Fibroblast of the aortic adventitia (primary cell): Measurements from ENCODE around the gene OBSCN. TPM values are rescaled to one million over a fixed set of nuclear protein-coding genes. Genes with fewer than 3 reads are reported as not detected.

ENCODE experiments used
- DNase-seq: peaks from one replicate; pipeline ENCODE4 v3.0.0-alpha.2; 2010; ENCODE audit warnings: low read depth
- H3K4me3 ChIP-seq: 2 replicates; pipeline ENCODE4 v1.5.1; 2011; ENCODE audit warnings: low read depth, mild to moderate bottlenecking, control low read depth, low read length, moderate library complexity
- CTCF ChIP-seq: IDR thresholded peaks from 2 replicates; pipeline ENCODE4 v1.5.1; 2011; ENCODE audit warnings: mild to moderate bottlenecking, low read length, control low read depth, inconsistent platforms; ENCODE audit not compliant: insufficient read depth
- total RNA-seq: library from RNA; depleted of rRNA; stranded (reverse); fragments of >200 nt; gene quantifications from 2 replicates; pipeline ENCODE4 v1.2.3, GENCODE V29; 2012; ENCODE audit warnings: low replicate concordance

Gene OBSCN
- total RNA-seq, 1 donor, result 0.99 TPM

GRCh38 chr1:228206582-228207351 lies 1.1 kb upstream of the OBSCN start:
- DNase-seq, result no peak
- no peak overlapping the region for H3K4me3 ChIP-seq
- no peak for TF ChIP-seq CTCF

- no peak for DNase-seq
- no peak overlapping the region for H3K4me3 ChIP-seq
Observed at GRCh38 chr1:228207381-228207810, 448 bp upstream of the OBSCN start.

GRCh38 chr1:228208831-228209551 lies 1.1 kb downstream of the OBSCN start:
- no peak for TF ChIP-seq CTCF
- no peak overlapping the region for H3K4me3 ChIP-seq
- no peak for DNase-seq

More at GRCh38 chr1:228207381-228207810, 448 bp upstream of the OBSCN start:
- TF ChIP-seq CTCF, result no peak

GRCh38 chr1:228209657-228210056 lies 1.8 kb downstream of the OBSCN start:
- no peak for TF ChIP-seq CTCF
- no peak for DNase-seq
- no peak overlapping the region for H3K4me3 ChIP-seq

GRCh38 chr1:228210076-228210651 lies 2.3 kb downstream of the OBSCN start:
- no peak overlapping the region for H3K4me3 ChIP-seq
- no peak for TF ChIP-seq CTCF
- DNase-seq, result no peak

- DNase-seq, result no peak
- TF ChIP-seq CTCF, result no peak
- H3K4me3 ChIP-seq, result no peak overlapping the region
Observed at GRCh38 chr1:228210712-228211530, 3.1 kb downstream of the OBSCN start.
